Activated naive CD8-positive, alpha-beta T cell treated with anti-CD3 and anti-CD28 coated beads, Interleukin-2, amount 50 U/mL, for 24 hours (primary cell): ENCODE results near the gene TSPAN2.

ENCODE experiments used
- ATAC-seq: fragments of 150-1000 bp; cut with Tn5 transposase; one replicate; pipeline ENCODE4 v1.10.0; 2021
- DNase-seq: peaks from one replicate; pipeline ENCODE4 v3.0.0; 2021
- H3K27ac Mint-ChIP-seq: one replicate; pipeline ENCODE4 v1.8.0; 2021; ENCODE audit warnings: mild to moderate bottlenecking, mixed read lengths
- H3K27me3 Mint-ChIP-seq: one replicate; pipeline ENCODE4 v1.8.0; 2021; ENCODE audit warnings: mixed read lengths
- H3K36me3 Mint-ChIP-seq: one replicate; pipeline ENCODE4 v1.8.0; 2021; ENCODE audit warnings: low read depth, mixed read lengths
- H3K4me1 Mint-ChIP-seq: one replicate; pipeline ENCODE4 v1.8.0; 2021; ENCODE audit warnings: mixed read lengths
- H3K4me3 Mint-ChIP-seq: one replicate; pipeline ENCODE4 v1.8.0; 2021; ENCODE audit warnings: mild to moderate bottlenecking, moderate library complexity, mixed read lengths
- H3K9me3 Mint-ChIP-seq: one replicate; pipeline ENCODE4 v1.8.0; 2021; ENCODE audit warnings: mixed read lengths

TSPAN2 gene

DNA sequence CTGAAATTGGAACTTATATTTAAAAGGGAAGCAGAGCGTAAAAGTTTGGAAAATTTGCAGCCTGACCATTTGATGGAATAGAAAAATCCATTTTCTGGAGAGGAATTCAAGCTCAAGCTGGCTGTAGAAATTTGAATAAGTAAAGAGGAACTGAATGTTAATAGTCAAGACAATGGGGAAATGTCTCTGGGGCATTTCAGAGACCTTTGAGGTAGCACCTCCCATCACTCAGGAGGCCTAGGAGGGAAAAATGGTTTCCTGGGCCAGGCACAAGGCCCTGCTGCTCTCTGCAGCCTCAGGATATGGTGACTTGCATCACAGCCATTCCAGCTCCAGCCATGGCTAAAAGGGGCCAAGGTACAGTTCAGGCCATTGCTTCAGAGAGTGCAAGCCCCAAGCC is 77.3 kb downstream of the TSPAN2 start:
- no peaks in the 10 kb centered on the region for H3K9me3 Mint-ChIP-seq
- DNase-seq (no peak), ATAC-seq (no peak)
- no peaks in the 10 kb centered on the region for H3K27me3 Mint-ChIP-seq
- no peaks in the 10 kb centered on the region for H3K4me1 Mint-ChIP-seq
- no peak overlapping the region for H3K27ac Mint-ChIP-seq
- H3K36me3 Mint-ChIP-seq = no peaks in the 10 kb centered on the region
- H3K4me3 Mint-ChIP-seq = no peak overlapping the region

DNA sequence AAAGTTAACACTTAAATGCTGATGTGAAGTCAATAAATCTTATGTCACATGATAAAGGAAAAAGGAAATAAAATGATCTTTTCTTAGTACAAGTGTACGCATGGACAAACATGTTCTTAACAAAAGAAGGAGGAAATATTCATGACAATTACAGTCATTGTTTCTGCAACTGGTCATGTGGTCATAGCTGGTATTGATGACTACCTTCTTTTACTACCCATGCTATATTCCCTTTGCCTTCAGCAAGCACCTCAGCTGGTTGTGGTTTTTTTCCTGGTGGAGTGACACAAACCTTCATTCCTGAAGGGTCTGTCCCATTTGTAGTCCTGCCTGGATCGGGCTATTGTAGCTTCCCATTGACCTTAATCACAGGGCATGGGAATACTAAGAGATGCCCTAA is 83.1 kb downstream of the TSPAN2 start:
- H3K36me3 Mint-ChIP-seq = no peaks in the 10 kb centered on the region
- no peak for DNase-seq
- no peaks in the 10 kb centered on the region for H3K4me1 Mint-ChIP-seq
- no peak for ATAC-seq
- peaks cover 10% of the 10 kb centered on the region for H3K27me3 Mint-ChIP-seq
- no peak overlapping the region for H3K4me3 Mint-ChIP-seq
- no peak overlapping the region for H3K27ac Mint-ChIP-seq
- H3K9me3 Mint-ChIP-seq = no peaks in the 10 kb centered on the region
